MCF 10A (cell line): Measurements from ENCODE around the gene CFAP119. TPM values are rescaled to one million over a fixed set of nuclear protein-coding genes. Genes with fewer than 3 reads are reported as not detected.

ENCODE experiments used
- BruUV-seq: library from RNA; stranded (reverse); fragments of 400-500 nt; replicated peaks from 2 replicates; lab custom pipeline; 2021; lab: Mats Ljungman, UMichigan
- CTCF ChIA-PET: fragments of 300-600 bp; sonication (Branson Sonifier 250); formaldehyde crosslinking; extraction: SDS; loops from one replicate; lab custom pipeline; 2021; ENCODE audit warnings: antibody characterized with exemption, inconsistent platforms; lab: Yijun Ruan, JAX
- POLR2A ChIA-PET: fragments of 300-600, 350-650 bp; sonication (Branson Sonifier 250); formaldehyde crosslinking; extraction: SDS; loops from one replicate; lab custom pipeline; 2020; ENCODE audit warnings: antibody characterized with exemption, inconsistent platforms; lab: Yijun Ruan, JAX
- DNase-seq: peaks from one replicate; pipeline ENCODE4 v3.0.0-alpha.2; 2018; ENCODE audit not compliant: unreplicated experiment
- H3K27ac Mint-ChIP-seq: one replicate; pipeline ENCODE4 v1.8.0; 2022; ENCODE audit warnings: mild to moderate bottlenecking, low read depth, mixed read lengths; ENCODE audit not compliant: unreplicated experiment
- H3K27me3 Mint-ChIP-seq: one replicate; pipeline ENCODE4 v1.8.0; 2022; ENCODE audit warnings: mixed read lengths; ENCODE audit not compliant: insufficient read depth, unreplicated experiment
- H3K36me3 Mint-ChIP-seq: one replicate; pipeline ENCODE4 v1.8.0; 2022; ENCODE audit warnings: mild to moderate bottlenecking, moderate library complexity, mixed read lengths; ENCODE audit not compliant: insufficient read depth, unreplicated experiment
- H3K4me1 Mint-ChIP-seq: one replicate; pipeline ENCODE4 v1.8.0; 2022; ENCODE audit warnings: mixed read lengths; ENCODE audit not compliant: insufficient read depth, unreplicated experiment
- H3K4me3 Mint-ChIP-seq: one replicate; pipeline ENCODE4 v1.8.0; 2022; ENCODE audit warnings: mild to moderate bottlenecking, moderate library complexity, mixed read lengths; ENCODE audit not compliant: unreplicated experiment
- H3K9me3 Mint-ChIP-seq: one replicate; pipeline ENCODE4 v1.8.0; 2022; ENCODE audit warnings: mixed read lengths; ENCODE audit not compliant: unreplicated experiment
- CTCF ChIP-seq: fragments of 200-600 bp; IDR thresholded peaks from one replicate; pipeline ENCODE4 v1.8.0; 2022; ENCODE audit warnings: antibody characterized with exemption, mild to moderate bottlenecking; ENCODE audit not compliant: unreplicated experiment
- intact Hi-C: fragments of 100-400 bp; cut with micrococcal nuclease; formaldehyde crosslinking; loops from 2 replicates; pipeline ENCODE4 v1.14.1; 2022
- total RNA-seq: library from RNA; stranded (reverse); gene quantifications from 2 replicates; pipeline ENCODE4 v1.2.3, GENCODE V29; 2022

Gene CFAP119
- total RNA-seq, 1 experiment from 2014 or later: 5.2 TPM

DNA sequence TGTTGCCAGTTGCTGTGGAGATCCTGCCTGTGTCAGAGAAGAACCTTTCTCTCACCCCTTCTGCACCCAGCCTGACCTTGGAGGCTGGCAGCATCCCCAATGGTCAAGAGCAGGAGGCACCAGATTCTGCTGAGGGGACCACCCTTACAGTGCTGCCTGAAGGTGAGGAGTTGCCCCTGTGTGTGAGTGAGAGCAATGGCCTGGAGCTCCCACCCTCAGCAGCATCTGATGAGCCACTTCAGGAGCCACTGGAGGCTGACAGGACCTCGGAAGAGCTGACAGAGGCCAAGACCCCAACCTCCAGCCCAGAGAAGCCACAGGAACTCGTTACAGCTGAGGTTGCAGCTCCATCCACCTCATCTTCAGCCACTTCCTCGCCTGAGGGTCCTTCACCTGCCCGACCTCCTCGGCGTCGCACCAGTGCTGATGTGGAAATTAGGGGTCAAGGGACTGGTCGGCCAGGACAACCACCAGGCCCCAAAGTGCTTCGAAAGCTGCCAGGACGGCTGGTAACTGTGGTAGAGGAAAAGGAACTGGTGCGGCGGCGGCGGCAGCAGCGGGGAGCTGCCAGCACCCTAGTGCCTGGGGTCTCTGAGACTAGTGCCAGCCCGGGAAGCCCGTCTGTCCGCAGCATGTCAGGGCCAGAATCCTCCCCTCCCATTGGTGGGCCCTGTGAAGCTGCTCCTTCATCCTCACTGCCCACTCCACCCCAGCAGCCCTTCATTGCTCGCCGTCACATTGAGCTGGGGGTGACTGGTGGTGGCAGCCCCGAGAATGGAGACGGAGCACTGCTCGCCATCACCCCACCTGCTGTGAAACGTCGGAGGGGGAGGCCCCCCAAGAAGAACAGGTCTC, 23.8 kb downstream of the CFAP119 start:
- CTCF ChIA-PET: no interaction called here
- no peak overlapping the region for H3K4me3 Mint-ChIP-seq
- POLR2A ChIA-PET: interaction anchor here (0.6 to 2.3 kb wide), 7 partner anchors 10 to 1797 kb away, joined by 3 to 12 read pairs (median 3); partner anchors contain the start of genes PHKG2 and SRCAP
- BruUV-seq: no TSS peak
- TF ChIP-seq CTCF: no peak
- intact Hi-C loops: no loop called here
- H3K36me3 Mint-ChIP-seq: peaks cover 91% of the 10 kb centered on the region
- H3K27ac Mint-ChIP-seq: peak overlapping the region; percentile 63
- H3K9me3 Mint-ChIP-seq: no peaks in the 10 kb centered on the region
- H3K4me1 Mint-ChIP-seq: peaks cover 25% of the 10 kb centered on the region
- DNase-seq: no peak
- no peaks in the 10 kb centered on the region for H3K27me3 Mint-ChIP-seq

DNA sequence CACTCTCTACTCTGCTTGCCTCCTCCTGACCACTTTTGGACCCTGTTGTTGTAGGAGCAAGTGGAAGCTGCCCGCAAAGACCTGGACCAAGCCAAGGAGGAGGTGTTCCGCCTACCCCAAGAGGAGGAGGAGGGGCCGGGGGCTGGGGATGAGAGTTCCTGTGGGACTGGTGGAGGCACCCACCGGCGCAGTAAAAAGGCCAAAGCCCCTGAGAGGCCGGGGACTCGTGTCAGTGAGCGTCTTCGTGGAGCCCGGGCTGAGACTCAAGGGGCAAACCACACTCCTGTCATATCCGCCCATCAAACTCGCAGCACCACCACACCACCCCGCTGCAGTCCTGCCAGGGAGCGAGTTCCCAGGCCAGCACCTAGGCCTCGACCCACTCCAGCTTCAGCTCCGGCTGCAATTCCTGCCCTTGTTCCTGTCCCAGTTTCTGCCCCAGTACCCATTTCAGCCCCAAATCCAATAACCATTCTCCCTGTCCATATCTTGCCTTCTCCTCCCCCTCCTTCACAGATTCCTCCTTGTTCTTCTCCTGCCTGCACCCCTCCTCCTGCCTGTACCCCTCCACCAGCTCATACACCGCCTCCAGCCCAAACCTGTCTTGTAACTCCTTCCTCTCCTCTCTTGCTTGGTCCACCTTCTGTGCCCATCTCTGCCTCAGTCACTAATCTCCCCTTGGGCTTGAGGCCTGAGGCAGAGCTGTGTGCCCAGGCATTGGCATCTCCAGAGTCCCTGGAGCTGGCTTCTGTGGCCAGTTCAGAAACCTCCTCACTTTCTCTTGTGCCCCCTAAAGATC, 24.7 kb downstream of the CFAP119 start:
- H3K27me3 Mint-ChIP-seq: no peaks in the 10 kb centered on the region
- CTCF ChIA-PET: no interaction called here
- DNase-seq: no peak
- POLR2A ChIA-PET: interaction anchor here (1.1 to 2.3 kb wide), 4 partner anchors 11 to 19 kb away, joined by 3 to 12 read pairs (median 4); partner anchors contain the start of gene PHKG2
- no TSS peak for BruUV-seq
- no peaks in the 10 kb centered on the region for H3K9me3 Mint-ChIP-seq
- H3K4me1 Mint-ChIP-seq: peaks cover 23% of the 10 kb centered on the region
- intact Hi-C loops: no loop called here
- peak overlapping the region; percentile 63 for H3K27ac Mint-ChIP-seq
- peaks cover 91% of the 10 kb centered on the region for H3K36me3 Mint-ChIP-seq
- TF ChIP-seq CTCF: no peak
- H3K4me3 Mint-ChIP-seq: no peak overlapping the region

GRCh38 chr16:30731411-30731810, 30.5 kb downstream of the CFAP119 start:
- Mint-ChIP-seq H3K27ac (no peak overlapping the region), H3K9me3 (no peaks in the 10 kb centered on the region), H3K4me3 (no peak overlapping the region), H3K4me1 (no peaks in the 10 kb centered on the region), H3K36me3 (peaks cover 99% of the 10 kb centered on the region), H3K27me3 (no peaks in the 10 kb centered on the region)
- peak; percentile 31 for DNase-seq
- POLR2A ChIA-PET: interaction anchor here (0.6 to 3.2 kb wide), 3 partner anchors 10 to 18 kb away, joined by 3 to 24 read pairs (median 7); a partner anchor contains a TSS
- BruUV-seq: no TSS peak
- CTCF ChIA-PET: interaction anchor here (1.0 kb wide), 1 partner anchor 8 kb away, joined by 3 read pairs; no protein-coding TSS in a partner anchor
- TF ChIP-seq CTCF: no peak
- intact Hi-C loops: no loop called here
